ENCODE measurements around the gene BCAS4. TPM values are rescaled to one million over a fixed set of nuclear protein-coding genes. Genes with fewer than 3 reads are reported as not detected.

BCAS4 gene
- total RNA-seq, 2 experiments from 2014 or later, result 19.0 to 20.9 TPM

DNA sequence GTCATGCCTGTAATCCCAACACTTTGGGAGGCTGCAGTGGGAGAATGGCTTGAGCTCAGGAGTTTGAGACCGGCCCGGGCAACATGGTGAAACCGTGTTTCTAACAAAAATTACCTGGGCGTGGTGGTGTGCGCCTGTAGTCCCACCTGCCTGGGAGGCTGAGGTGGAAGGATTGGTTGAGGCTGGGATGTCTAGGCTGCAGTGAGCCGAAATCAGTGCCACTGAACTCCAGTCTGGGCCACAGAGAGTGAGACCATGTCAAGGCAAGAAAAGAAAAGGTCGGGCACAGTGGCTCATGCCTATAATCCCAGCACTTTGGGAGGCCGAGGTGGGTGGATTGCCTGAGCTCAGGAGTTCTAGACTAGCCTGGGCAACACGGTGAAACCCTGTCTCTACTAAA, 8.2 kb upstream of the BCAS4 start:
- no peaks in the 10 kb centered on the region for H3K9me3 Mint-ChIP-seq
- ChIA-PET POLR2A (interaction anchor here (1.4 kb wide), 1 partner anchor 8 kb away, joined by 4 read pairs; the partner anchor contains the start of gene BCAS4), CTCF (interaction anchor here (0.7 to 3.2 kb wide), 2 partner anchors 8 to 38 kb away, joined by 3 to 15 read pairs; partner anchors contain the start of gene BCAS4)
- TF ChIP-seq, protein P1, sequence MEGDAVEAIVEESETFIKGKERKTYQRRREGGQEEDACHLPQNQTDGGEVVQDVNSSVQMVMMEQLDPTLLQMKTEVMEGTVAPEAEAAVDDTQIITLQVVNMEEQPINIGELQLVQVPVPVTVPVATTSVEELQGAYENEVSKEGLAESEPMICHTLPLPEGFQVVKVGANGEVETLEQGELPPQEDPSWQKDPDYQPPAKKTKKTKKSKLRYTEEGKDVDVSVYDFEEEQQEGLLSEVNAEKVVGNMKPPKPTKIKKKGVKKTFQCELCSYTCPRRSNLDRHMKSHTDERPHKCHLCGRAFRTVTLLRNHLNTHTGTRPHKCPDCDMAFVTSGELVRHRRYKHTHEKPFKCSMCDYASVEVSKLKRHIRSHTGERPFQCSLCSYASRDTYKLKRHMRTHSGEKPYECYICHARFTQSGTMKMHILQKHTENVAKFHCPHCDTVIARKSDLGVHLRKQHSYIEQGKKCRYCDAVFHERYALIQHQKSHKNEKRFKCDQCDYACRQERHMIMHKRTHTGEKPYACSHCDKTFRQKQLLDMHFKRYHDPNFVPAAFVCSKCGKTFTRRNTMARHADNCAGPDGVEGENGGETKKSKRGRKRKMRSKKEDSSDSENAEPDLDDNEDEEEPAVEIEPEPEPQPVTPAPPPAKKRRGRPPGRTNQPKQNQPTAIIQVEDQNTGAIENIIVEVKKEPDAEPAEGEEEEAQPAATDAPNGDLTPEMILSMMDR (IDR thresholded peaks at IDR 0.05), result no peak
- Histone ChIP-seq H3K36me3 (ENCODE audit: insufficient read depth, low read length) (no peaks in the 10 kb centered on the region), H3K27ac (ENCODE audit: low read depth in 1 of 2, low read length in 2 of 2) (no peak overlapping the region), H3K9me3 (ENCODE audit: control insufficient read depth in 1 of 2, insufficient read depth in 1 of 2, low read length in 2 of 2) (no peaks in the 10 kb centered on the region), H3K27me3 (ENCODE audit: control insufficient read depth in 1 of 2, insufficient read depth in 2 of 2, low read length in 2 of 2) (no peaks in the 10 kb centered on the region), H3K4me1 (ENCODE audit: insufficient read depth, low read length) (peaks cover 13% of the 10 kb centered on the region), H3K4me3 (ENCODE audit: low read length) (no peak overlapping the region)
- no peak overlapping the region for H3K4me3 Mint-ChIP-seq
- no peaks in the 10 kb centered on the region for H3K27me3 Mint-ChIP-seq
- H3K36me3 Mint-ChIP-seq (ENCODE audit: low read depth), result no peaks in the 10 kb centered on the region
- no peak overlapping the region for H3K27ac Mint-ChIP-seq
- intact Hi-C loops (cut with DNase I, micrococcal nuclease), result no loop called here
- ATAC-seq (ENCODE audit: poor library complexity) (no peak), DNase-seq (no peak)
- no peaks in the 10 kb centered on the region for H3K4me1 Mint-ChIP-seq (ENCODE audit: low read depth)

DNA sequence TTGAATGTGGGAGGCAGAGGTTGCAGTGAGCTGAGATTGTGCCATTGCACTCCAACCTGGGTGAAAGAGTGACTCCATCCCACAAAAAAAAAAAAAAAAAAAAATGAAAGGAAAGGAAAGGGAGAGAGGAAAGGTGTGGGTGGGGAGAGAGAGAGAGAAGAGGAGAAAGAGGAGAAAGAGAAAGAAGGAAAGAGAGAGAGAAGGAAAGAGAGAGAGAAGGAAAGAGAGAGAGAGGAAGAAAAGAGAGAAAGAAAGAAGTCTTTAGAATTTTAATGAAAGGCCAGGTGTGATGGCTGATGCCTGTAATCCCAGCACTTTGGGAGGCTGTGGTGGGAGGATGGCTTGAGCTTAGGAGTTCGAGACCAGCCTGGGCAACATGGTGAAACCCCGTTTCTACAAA, 7.7 kb upstream of the BCAS4 start:
- TF ChIP-seq, protein P1 (IDR thresholded peaks at IDR 0.05), result no peak
- Mint-ChIP-seq H3K4me1 (ENCODE audit: low read depth) (no peaks in the 10 kb centered on the region), H3K36me3 (ENCODE audit: low read depth) (no peaks in the 10 kb centered on the region), H3K9me3 (no peaks in the 10 kb centered on the region), H3K27me3 (no peaks in the 10 kb centered on the region), H3K4me3 (no peak overlapping the region), H3K27ac (no peak overlapping the region)
- Histone ChIP-seq H3K4me1 (ENCODE audit: insufficient read depth, low read length) (peaks cover 13% of the 10 kb centered on the region), H3K36me3 (ENCODE audit: insufficient read depth, low read length) (no peaks in the 10 kb centered on the region), H3K4me3 (ENCODE audit: low read length) (no peak overlapping the region), H3K27me3 (ENCODE audit: control insufficient read depth in 1 of 2, insufficient read depth in 2 of 2, low read length in 2 of 2) (no peaks in the 10 kb centered on the region), H3K9me3 (ENCODE audit: control insufficient read depth in 1 of 2, insufficient read depth in 1 of 2, low read length in 2 of 2) (no peaks in the 10 kb centered on the region), H3K27ac (ENCODE audit: low read depth in 1 of 2, low read length in 2 of 2) (no peak overlapping the region)
- intact Hi-C loops (cut with DNase I, micrococcal nuclease), result no loop called here
- CTCF ChIA-PET, result interaction anchor here (0.7 kb wide), 1 partner anchor 38 kb away, joined by 3 read pairs; no protein-coding TSS in a partner anchor
- no peak for ATAC-seq (ENCODE audit: poor library complexity)
- DNase-seq, result no peak
- POLR2A ChIA-PET, result interaction anchor here (1.4 kb wide), 1 partner anchor 7 kb away, joined by 4 read pairs; the partner anchor contains the start of gene BCAS4

DNA sequence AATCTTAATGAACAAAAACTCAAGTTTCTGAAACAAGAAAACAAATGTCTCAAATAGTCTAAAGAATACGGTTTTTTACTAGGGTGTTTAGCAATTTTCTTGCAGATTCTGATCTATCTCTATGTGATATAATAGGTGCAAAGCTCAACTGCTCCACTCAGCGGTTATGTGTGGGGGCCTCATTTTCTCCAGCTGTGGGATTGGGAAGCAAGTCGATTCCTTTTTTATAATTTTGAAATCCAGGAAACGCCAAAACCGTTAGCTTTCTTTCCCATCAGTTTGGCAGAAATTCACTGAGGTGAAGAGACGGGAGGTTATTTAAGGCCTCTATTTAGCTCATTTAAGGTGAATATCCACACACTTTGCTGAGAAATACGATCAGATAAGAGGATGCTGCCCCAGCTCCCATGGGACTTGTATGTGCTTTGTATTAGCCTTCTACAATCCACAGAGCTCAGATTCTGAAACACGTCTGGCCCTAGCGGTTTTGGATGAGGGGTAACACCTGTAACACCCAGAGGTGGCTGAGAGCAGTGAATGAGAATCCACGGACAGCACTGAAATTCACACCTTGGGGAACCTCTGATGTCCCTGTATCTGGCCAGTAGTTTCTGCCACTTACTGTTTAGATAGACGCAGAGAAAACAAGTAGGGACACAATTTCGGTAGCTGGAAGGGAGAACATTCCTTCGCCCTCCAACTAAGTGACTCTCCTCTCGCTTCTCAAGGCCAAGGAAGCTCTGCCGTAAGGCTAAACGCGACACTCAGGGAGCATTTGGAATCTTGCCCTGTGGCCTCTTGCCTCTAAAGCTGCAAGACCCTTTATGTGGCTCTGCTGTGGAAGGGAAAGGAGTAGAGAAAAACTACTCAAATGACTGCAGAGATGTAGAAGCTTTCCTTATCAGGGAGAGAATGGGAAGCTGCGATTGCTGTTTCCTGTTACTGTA, 6.5 kb upstream of the BCAS4 start:
- H3K36me3 Mint-ChIP-seq (ENCODE audit: low read depth), result no peaks in the 10 kb centered on the region
- DNase-seq, result no peak
- intact Hi-C loops (cut with DNase I, micrococcal nuclease), result no loop called here
- CTCF ChIA-PET, result interaction anchor here (0.8 kb wide), 1 partner anchor 141 kb away, joined by 3 read pairs; no protein-coding TSS in a partner anchor
- POLR2A ChIA-PET, result interaction anchor here (1.0 to 1.1 kb wide), 2 partner anchors 143 to 170 kb away, joined by 3 read pairs; partner anchors contain the start of genes ADNP, DPM1 and MOCS3
- H3K36me3 ChIP-seq (ENCODE audit: insufficient read depth, low read length), result no peaks in the 10 kb centered on the region
- ATAC-seq (ENCODE audit: poor library complexity), result no peak
- TF ChIP-seq, protein P1 (IDR thresholded peaks at IDR 0.05), result no peak
- H3K27me3 ChIP-seq (ENCODE audit: control insufficient read depth in 1 of 2, insufficient read depth in 2 of 2, low read length in 2 of 2), result no peaks in the 10 kb centered on the region
- no peaks in the 10 kb centered on the region for H3K27me3 Mint-ChIP-seq
- H3K9me3 Mint-ChIP-seq, result no peaks in the 10 kb centered on the region
- H3K9me3 ChIP-seq (ENCODE audit: control insufficient read depth in 1 of 2, insufficient read depth in 1 of 2, low read length in 2 of 2), result no peaks in the 10 kb centered on the region
- no peak overlapping the region for H3K27ac ChIP-seq (ENCODE audit: low read depth in 1 of 2, low read length in 2 of 2)
- no peak overlapping the region for H3K4me3 ChIP-seq (ENCODE audit: low read length)
- H3K4me1 Mint-ChIP-seq (ENCODE audit: low read depth), result peaks cover 5% of the 10 kb centered on the region
- H3K27ac Mint-ChIP-seq, result no peak overlapping the region
- no peak overlapping the region for H3K4me3 Mint-ChIP-seq
- H3K4me1 ChIP-seq (ENCODE audit: insufficient read depth, low read length), result peaks cover 13% of the 10 kb centered on the region

Measured in CD4-positive, alpha-beta T cell (primary cell).